ENCODE results near the gene LYRM9.
A peak's percentile ranks its signal among the peaks of the same experiment; 100 is the strongest.
"Not testable (repeated sequence)": the region's sequence is repeated elsewhere in the genome, so short reads cannot be mapped to it uniquely, and the experiment has no call there.

Gene LYRM9

DNA sequence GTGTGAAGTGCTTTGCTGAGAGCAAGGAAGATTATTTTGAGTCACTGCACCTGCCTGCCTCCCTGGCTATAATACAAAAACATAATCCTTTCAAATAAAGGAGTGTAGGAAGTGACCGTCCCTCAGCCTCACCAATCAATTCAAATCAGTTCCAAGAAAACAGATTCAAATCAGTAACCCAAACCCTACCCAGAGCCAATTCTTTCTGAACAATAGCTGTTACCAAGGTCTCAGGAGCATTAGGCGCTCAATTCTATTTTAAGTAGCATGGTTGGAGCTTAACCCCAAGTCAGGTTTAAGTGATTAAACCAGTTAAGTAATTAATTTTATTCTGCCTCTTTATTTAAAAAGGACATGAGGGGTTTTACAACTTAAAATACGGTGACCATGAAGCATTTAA, 54.6 kb downstream of the LYRM9 start:
- DNase-seq = not testable (repeated sequence)

DNA sequence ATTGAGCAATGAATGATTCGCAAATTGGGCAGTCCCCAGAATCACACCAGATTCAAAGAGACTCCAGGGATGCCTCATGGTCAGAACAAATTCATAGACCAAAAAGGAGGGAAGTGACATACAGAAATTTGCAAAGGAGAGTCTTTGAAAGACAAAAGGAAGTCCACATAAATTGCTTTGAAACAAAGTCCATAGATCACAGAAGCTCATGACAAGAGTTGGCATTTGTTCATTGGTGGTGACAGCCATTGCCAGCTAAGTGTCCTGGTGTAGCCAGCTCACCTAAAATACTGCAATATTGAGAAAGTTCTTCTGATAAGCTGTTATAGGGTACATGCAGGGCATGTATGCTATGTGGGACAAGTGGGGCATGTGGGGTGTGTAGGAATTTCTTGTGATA, 55.4 kb downstream of the LYRM9 start:
- DNase-seq = not testable (repeated sequence)

DNA sequence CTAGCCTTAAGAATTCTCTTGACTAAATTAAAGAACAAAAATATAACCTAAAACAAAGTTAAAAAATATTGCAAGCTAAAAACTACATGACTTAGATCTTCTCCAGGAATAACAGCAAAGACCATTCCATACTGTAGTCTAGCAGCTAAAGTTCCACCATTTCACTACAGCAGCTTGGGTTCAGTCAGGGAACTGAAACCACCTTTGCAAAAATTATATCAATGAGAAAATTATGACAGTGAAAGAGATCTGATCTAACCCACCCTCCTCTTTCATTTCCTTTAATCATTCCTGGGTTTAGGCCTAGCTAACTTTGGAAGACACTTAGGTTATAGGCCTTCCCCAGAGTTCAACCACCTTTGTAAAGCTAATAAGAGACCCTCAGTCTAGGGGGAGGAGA, 56.5 kb downstream of the LYRM9 start:
- DNase-seq = no peak

DNA sequence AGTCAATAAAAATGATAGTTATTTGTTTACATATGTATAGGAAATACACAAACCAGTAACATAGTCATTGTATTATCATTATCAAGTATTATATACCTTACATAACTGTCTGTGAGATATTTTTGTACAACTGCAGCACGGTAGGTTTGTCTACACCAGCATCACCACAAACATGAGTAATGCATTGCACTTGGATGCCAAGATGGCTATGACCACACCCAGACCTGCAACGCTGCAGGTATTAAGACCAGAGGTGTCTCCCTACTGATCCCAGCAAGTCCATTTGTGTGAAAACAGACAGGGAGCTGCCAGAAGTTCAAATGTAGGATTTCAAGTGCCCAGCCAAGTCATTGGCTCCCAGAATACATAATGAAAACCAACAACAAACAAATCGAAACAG, 58.6 kb downstream of the LYRM9 start:
- no peak for DNase-seq

DNA sequence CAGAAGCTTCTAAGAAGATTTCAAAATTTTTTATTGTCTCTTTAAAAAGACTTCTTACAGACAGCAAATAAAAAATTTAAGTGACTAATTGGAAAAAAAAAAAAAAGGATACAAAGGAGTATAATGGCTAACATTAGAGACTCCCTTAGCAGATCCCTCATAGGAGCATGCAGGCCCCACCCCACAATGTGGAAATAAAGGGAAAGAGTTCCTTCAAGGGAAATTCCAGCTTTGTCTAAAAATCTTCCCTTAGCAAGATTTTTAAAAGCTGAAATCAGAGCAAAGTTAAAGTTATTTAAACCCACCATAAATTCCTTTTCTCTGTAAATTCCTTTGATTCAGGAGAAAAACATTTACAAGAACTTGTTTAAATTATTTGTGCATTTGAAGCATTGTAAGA, 60.3 kb downstream of the LYRM9 start:
- DNase-seq = no peak

DNA sequence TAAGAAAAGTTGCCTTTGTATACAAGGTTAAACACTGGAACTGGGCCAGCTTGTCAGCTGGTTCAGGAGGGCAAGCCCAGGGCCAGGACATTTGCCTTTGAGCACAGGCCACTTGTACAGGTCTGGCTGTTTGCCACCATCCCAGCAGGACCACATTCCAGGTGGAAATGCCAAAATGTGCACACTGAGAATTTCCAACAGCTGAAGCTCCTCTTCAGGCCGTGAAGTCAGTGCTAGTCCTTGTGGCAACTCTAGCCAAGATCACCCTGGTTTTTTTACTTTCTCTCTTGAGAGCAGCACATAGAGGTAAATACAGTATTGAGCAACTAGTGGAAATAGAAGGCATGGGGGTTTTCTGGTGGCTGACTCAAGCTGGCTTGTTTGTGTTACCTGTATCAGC, 63.3 kb downstream of the LYRM9 start:
- DNase-seq = peak in 1 of 14 donors; percentile 1

DNA sequence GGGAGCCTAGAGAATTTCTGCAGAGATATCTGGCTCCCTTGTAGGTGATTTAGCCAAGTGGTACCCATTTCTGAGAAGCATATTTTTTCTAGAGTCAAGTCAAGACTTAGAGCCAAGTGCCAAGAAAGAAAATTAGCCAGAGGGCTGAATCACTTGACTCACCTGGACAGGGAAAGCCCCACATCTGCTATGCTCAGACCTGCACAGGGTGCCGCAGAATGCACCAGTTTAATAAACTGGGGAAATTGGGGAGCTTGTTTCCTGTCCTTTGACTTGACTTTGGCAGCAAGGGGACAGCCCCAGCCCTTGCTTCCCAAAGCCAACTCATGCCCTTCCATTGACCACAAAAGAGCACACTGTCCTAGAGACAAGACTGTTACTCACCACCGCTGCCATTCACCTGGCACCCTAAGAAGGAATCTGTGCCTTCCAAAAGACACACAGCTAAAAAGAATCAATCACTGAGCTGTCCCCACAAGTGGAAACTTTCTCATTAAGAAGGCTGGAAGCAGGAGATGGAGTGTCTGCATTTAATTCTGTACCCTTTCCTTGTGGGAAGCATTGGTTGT, 63.9 kb downstream of the LYRM9 start:
- not testable (repeated sequence) for DNase-seq

Measured in C1 segment of cervical spinal cord (tissue), 14 donors.